ENCODE measurements around the gene CUEDC1.

Gene CUEDC1

DNA sequence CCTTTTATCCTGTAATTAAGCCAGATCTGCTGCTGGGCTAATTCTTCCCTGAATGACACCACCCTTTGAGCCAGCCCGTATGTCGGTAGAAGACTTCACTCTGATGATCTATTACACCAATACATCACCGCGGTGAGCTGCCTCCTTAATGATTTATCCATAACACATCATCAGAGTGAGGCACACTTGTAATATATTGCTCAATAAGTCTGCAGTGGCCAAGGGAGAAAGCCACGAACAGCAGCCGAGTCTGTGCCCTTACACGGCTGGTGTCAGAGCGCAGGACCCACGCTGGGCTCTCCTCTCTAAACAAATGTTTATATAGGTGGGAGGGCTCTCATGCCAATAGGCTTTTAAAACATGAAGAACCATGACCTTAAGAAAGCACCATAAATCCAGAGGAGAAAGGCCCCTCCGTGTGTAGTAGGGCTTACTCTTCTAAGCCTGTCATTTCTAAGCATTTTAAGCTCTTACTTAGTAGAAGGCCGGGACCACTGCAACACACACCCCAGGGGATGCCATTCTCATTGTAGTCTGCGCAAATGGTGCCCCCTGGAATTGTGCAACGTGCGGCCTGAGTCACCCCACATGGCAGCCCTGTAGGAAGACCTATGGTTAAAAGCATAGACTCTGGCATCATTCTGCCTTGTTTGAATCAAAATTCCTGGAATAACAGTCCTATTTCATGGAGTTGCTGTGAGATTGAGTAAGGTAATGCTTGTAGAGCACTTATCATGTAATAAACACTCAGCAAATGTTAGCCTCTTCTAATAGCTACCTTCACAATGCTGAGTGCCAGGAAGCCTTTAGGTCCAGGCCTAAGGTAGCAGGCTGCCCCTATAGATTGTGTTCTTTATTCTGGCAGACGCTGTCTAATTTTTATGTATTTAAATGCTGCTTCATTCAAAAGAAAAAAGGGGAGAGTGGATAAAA, 131.5 kb downstream of the CUEDC1 start:
- DNase-seq = no peak

DNA sequence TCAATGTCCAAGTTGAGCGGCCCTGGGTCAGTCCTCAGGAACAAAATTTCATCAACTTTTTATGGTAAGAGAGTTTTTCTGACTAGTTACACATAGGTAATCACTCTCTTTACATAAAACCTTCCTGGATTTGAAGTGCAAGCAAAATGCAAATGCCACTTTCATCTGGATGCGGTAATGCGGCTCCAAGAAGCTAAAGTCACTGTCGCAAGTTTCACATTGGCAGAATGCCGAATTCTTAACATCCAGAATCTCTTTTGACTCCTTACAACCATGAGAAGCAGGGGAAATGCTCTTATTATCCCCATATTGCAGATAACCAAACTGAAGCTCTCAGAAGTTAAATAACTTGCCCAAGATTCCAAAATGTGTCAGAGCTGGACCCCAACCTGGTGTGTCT, 135.3 kb downstream of the CUEDC1 start:
- no peak for DNase-seq

DNA sequence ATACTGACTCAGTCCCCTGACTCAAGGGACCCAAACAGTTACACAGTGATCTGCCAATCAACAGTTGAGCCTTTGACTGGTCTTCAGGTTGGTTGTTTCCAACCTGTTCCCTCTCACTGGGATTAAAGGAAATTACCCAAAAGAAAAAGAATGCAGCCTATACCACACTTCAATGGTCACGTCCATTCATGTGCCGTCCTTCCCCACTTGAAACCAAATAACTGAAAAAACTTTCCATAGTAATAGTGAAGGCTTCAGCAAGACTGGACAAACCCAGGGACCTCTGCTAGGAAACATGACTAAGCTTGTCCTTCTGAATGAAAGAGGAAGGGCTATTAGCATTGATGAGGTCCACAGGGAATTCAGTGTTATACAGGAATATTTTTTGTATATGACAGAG, 135.9 kb downstream of the CUEDC1 start:
- DNase-seq = no peak

DNA sequence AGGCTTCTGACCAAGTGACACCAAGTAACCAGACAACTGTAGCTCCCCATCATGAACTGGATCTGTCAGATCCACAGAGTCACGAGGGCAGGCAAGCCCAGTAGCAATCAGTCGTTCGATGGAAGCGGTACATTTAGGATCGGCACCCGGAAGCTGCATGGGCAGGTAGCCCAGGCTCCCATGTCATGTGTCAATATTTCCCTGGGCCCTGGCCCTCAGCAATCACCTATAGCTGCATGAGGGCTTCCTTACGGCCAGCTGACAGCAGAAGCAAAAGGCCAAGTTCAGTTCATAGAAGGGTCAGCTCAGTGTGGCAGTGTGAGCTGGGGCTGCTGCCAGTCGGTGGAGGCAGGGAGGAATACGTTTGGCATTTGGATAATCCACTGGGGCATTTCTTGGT, 137.1 kb downstream of the CUEDC1 start:
- DNase-seq = no peak

DNA sequence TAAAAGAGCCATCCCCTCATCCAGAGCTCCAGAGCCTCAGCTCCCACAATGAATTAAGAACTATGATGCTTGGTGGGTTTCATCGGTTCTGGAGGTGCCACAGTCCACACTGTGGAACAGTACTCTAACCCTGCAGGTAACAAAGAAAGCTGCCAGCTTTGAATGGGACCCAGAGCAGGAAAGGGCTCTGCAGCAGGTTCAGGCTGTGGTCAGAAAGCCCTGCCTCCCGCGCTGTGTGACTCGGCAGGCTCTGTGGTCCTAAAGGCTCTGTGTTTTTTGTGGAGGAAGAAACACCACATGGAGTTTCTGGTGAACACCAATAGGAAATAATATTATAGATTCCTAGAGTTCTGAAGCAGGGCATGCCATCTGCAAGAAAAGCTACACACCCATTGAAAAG, 137.9 kb downstream of the CUEDC1 start:
- DNase-seq = no peak

DNA sequence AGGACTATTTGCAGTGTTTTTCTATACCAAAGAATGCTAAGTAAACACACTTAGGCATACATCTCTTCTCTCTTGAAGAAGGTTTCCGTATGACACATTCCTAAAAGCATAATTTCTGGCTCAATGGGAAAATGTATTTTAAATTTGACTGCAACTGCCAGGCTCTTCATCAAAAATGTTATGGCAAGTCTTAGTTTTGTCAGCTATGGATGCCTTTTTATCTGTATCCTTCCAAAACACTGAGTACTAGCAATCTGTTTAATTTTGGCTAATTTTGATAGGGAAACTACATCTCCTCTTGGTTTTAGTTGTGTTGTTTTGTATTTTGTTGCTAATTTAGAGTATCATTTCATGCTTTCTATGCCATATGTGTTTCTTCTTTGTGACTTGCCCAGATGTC, 140.8 kb downstream of the CUEDC1 start:
- DNase-seq = no peak

DNA sequence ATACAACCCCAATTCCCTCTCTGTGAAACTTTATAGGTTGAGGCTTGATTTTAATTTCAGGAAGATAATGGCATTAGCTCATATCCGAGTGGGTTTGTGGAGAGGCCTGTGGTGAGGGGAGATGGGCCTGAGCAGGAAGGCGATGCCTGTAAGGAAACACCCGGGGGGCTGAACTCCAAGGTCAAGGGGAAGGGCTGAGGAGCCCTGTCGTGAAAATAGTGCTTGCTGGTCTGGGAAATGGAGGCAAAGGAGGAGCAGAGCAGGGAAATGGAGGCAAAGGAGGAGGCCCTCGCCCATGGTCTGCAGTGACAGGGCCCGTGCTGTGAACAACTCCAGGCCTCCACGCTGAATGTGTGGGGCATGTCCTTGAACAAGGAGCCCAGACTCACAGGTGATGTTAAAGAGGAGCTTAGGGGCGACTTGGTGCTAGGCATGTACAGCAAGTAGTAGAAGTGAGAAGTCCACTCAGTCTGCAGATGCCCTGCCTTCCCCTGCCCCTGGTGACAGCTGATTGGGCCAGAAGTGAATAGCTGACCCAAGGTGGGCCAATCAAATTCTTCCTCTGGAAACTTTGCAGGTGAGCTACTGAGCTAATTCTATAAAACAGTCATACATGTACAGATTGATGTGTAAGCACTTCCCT, 143.5 kb downstream of the CUEDC1 start:
- DNase-seq = no peak
